B cell (primary cell): ENCODE measurements around the gene PDE6B. TPM values are rescaled to one million over a fixed set of nuclear protein-coding genes. Genes with fewer than 3 reads are reported as not detected.

Source experiments
- ATAC-seq: fragments of 200-7000 bp; cut with Tn5 transposase; one replicate; pipeline ENCODE4 v1.10.0; 2021; ENCODE audit warnings: low read depth, mild to moderate bottlenecking, moderate number of reproducible peaks, moderate library complexity
- CTCF ChIA-PET: fragments of 350-600 bp; sonication (Branson Sonifier 250); formaldehyde crosslinking; loops from one replicate; lab custom pipeline; 2021; ENCODE audit warnings: antibody characterized with exemption, inconsistent platforms; lab: Charles Lee
- POLR2A ChIA-PET: fragments of 350-600 bp; sonication (Branson Sonifier 250); formaldehyde crosslinking; loops from one replicate; lab custom pipeline; 2021; ENCODE audit warnings: antibody characterized with exemption; lab: Charles Lee
- DNase-seq: peaks from one replicate; pipeline ENCODE4 v3.0.0; 2013
- H2AFZ ChIP-seq: 2 replicates; pipeline ENCODE4 v1.6.1; 2012; ENCODE audit warnings: mild to moderate bottlenecking, low read depth, low read length; ENCODE audit not compliant: insufficient read depth, poor library complexity, severe bottlenecking
- H3K27ac ChIP-seq, 2 donors: 1 replicate in 1 of 2; 2 replicates in 1 of 2; pipeline ENCODE4 v1.5.1; 2012 to 2013; ENCODE audit warnings: low read length in 2 of 2, mild to moderate bottlenecking in 2 of 2, moderate library complexity in 1 of 2
- H3K27me3 ChIP-seq, 4 experiments: fragments of 200-600 bp in 1 of 4; sonication (generic) in 1 of 4; replicated peaks in 1 of 4; 1 replicate in 2 of 4; 2 replicates in 2 of 4; pipeline versions ENCODE4 v1.6.1 to v1.7.0; 2013 to 2016; ENCODE audit warnings: low read length in 3 of 4, mild to moderate bottlenecking in 2 of 4, mixed read lengths in 1 of 4, moderate library complexity in 1 of 4; ENCODE audit not compliant: insufficient read depth in 4 of 4, control insufficient read depth in 3 of 4; ENCODE audit errors: control extremely low read depth in 1 of 4
- H3K36me3 ChIP-seq, 2 experiments: replicated peaks in 1 of 2; 1 replicate in 1 of 2; 2 replicates in 1 of 2; pipeline versions ENCODE4 v1.6.1 to v1.7.1; 2013; ENCODE audit warnings: low read length in 1 of 2; ENCODE audit not compliant: insufficient read depth in 2 of 2, control insufficient read depth in 1 of 2; ENCODE audit errors: control extremely low read depth in 1 of 2, extremely low read depth in 1 of 2
- H3K4me1 ChIP-seq, 2 donors: fragments of 200-600 bp in 1 of 2; sonication (generic) in 1 of 2; 1 replicate in 1 of 2; 2 replicates in 1 of 2; pipeline versions ENCODE4 v1.5.1 to v1.6.1; 2013 to 2017; ENCODE audit warnings: low read length in 2 of 2; ENCODE audit not compliant: control insufficient read depth in 2 of 2, insufficient read depth in 2 of 2
- H3K4me2 ChIP-seq: replicated peaks from 2 replicates; pipeline ENCODE3; 2012; ENCODE audit warnings: mild to moderate bottlenecking, low read depth, low read length; ENCODE audit not compliant: poor library complexity, severe bottlenecking
- H3K4me3 ChIP-seq, 5 experiments: fragments of 200-600 bp in 1 of 5; sonication (generic) in 1 of 5; 1 replicate in 3 of 5; 2 replicates in 2 of 5; pipeline versions ENCODE4 v1.5.1 to v1.7.0; 2011 to 2016; ENCODE audit warnings: low read length in 4 of 5, mild to moderate bottlenecking in 4 of 5, low read depth in 2 of 5, control low read depth in 1 of 5, moderate library complexity in 1 of 5; ENCODE audit not compliant: insufficient read depth in 1 of 5; ENCODE audit errors: control extremely low read depth in 1 of 5, extremely low read depth in 1 of 5
- H3K79me2 ChIP-seq: fragments of 200-600 bp; sonication (generic); one replicate; pipeline ENCODE4 v1.6.0; 2016; ENCODE audit warnings: low read length; ENCODE audit not compliant: control insufficient read depth, insufficient read depth
- H3K9ac ChIP-seq: fragments of 200-600 bp; sonication (generic); 2 replicates; pipeline ENCODE4 v1.6.1; 2017; ENCODE audit warnings: mild to moderate bottlenecking, low read length, moderate library complexity
- H3K9me3 ChIP-seq, 3 donors: one replicate each; pipeline versions ENCODE4 v1.6.1 to v1.7.1; 2013; ENCODE audit warnings: low read length in 2 of 3; ENCODE audit not compliant: control insufficient read depth in 2 of 3, insufficient read depth in 1 of 3; ENCODE audit errors: control extremely low read depth in 1 of 3
- H4K20me1 ChIP-seq: 2 replicates; pipeline ENCODE4 v1.6.0; 2012; ENCODE audit warnings: mild to moderate bottlenecking, low read length; ENCODE audit not compliant: insufficient read depth, control insufficient read depth, poor library complexity, severe bottlenecking
- H3K27ac Mint-ChIP-seq: one replicate; pipeline ENCODE4 v1.8.0; 2021; ENCODE audit warnings: mixed read lengths
- H3K27me3 Mint-ChIP-seq: one replicate; pipeline ENCODE4 v1.8.0; 2021; ENCODE audit warnings: mixed read lengths
- H3K4me1 Mint-ChIP-seq: one replicate; pipeline ENCODE4 v1.8.0; 2021; ENCODE audit warnings: mixed read lengths
- H3K4me3 Mint-ChIP-seq: one replicate; pipeline ENCODE4 v1.8.0; 2021; ENCODE audit warnings: mixed read lengths
- H3K9me3 Mint-ChIP-seq: one replicate; pipeline ENCODE4 v1.8.0; 2022; ENCODE audit warnings: mixed read lengths; ENCODE audit not compliant: insufficient read depth
- CTCF ChIP-seq: fragments of 200-600 bp; IDR thresholded peaks from one replicate; pipeline ENCODE4 v1.8.0; 2022; ENCODE audit warnings: antibody characterized with exemption, mild to moderate bottlenecking
- EZH2 ChIP-seq: IDR thresholded peaks from 2 replicates; pipeline ENCODE4 v1.6.1; 2012; ENCODE audit warnings: borderline replicate concordance, low read depth, mild to moderate bottlenecking, moderate library complexity, low read length; ENCODE audit not compliant: insufficient read depth, poor library complexity, severe bottlenecking
- WGBS: methylation state at CpG from one replicate; pipeline ENCODE4 v1.1.5; 2013; ENCODE audit warnings: missing lambda C conversion rate; ENCODE audit not compliant: insufficient coverage; 5-methylcytosine and 5-hydroxymethylcytosine counted together
- intact Hi-C: fragments of 100-400 bp; cut with micrococcal nuclease; formaldehyde crosslinking; loops from one replicate; pipeline ENCODE4 v1.10.0; 2022
- polyA plus RNA-seq: library from polyadenylated mRNA; depleted of rRNA; stranded (reverse); fragments of >200 nt; gene quantifications from 2 replicates; pipeline ENCODE4 v1.2.3, GENCODE V29; 2012
- total RNA-seq, 2 donors: library from RNA; stranded (reverse); fragments of 120-200 nt in 1 of 2; gene quantifications; 1 replicate in 1 of 2; 2 replicates in 1 of 2; pipeline versions ENCODE4 v1.2.3 to v1.2.4, GENCODE V29; 2013 to 2022

PDE6B gene
- total and polyA plus RNA-seq, 2 donors (not counting 1 experiment from before 2014, with no cell fraction given), result 20.0 to 25.2 TPM

- H3K27me3 ChIP-seq, result peaks cover 0 to 4% (median 1%) of the 10 kb centered on the region in 4 experiments
- peaks cover 0 to 13% (median 0%) of the 10 kb centered on the region in 3 donors for H3K9me3 ChIP-seq
- ChIA-PET POLR2A (no interaction called here), CTCF (no interaction called here)
- no peaks in the 10 kb centered on the region for H4K20me1 ChIP-seq
- H3K4me1 ChIP-seq, result no peaks in the 10 kb centered on the region
- no peak overlapping the region for H2AFZ ChIP-seq
- intact Hi-C loops, result no loop called here
- no peaks in the 10 kb centered on the region for H3K79me2 ChIP-seq
- no peak overlapping the region for H3K9ac ChIP-seq
- ATAC-seq (no peak), DNase-seq (no peak)
- Mint-ChIP-seq H3K27me3 (no peaks in the 10 kb centered on the region), H3K9me3 (no peaks in the 10 kb centered on the region), H3K27ac (no peak overlapping the region), H3K4me3 (no peak overlapping the region), H3K4me1 (no peaks in the 10 kb centered on the region)
- no peaks in the 10 kb centered on the region for H3K36me3 ChIP-seq
- H3K4me3 ChIP-seq, result no peak overlapping the region
- TF ChIP-seq CTCF, result no peak
- no peak for TF ChIP-seq EZH2
- H3K4me2 ChIP-seq, result no peak overlapping the region
- WGBS, result 81% methylated on average over 21 of the region's 24 CpGs
- H3K27ac ChIP-seq, result no peak overlapping the region
These were observed 26.7 kb downstream of the PDE6B start for GRCh38 chr4:651884-652642.

- Histone ChIP-seq H3K4me3 (no peak overlapping the region), H4K20me1 (no peaks in the 10 kb centered on the region), H3K9ac (no peak overlapping the region), H2AFZ (no peak overlapping the region), H3K4me1 (no peaks in the 10 kb centered on the region), H3K27ac (no peak overlapping the region), H3K9me3 (peaks cover 0 to 8% (median 0%) of the 10 kb centered on the region in 3 donors), H3K36me3 (no peaks in the 10 kb centered on the region), H3K79me2 (no peaks in the 10 kb centered on the region), H3K27me3 (peaks cover 0 to 2% (median 0%) of the 10 kb centered on the region in 4 experiments), H3K4me2 (no peak overlapping the region)
- H3K4me3 Mint-ChIP-seq, result no peak overlapping the region
- ATAC-seq (no peak), DNase-seq (no peak)
- intact Hi-C loops, result no loop called here
- WGBS, result 92% methylated on average over 35 of the region's 35 CpGs
- ChIA-PET POLR2A (no interaction called here), CTCF (no interaction called here)
- no peaks in the 10 kb centered on the region for H3K9me3 Mint-ChIP-seq
- no peak overlapping the region for H3K27ac Mint-ChIP-seq
- H3K27me3 Mint-ChIP-seq, result no peaks in the 10 kb centered on the region
- no peak for TF ChIP-seq EZH2
- TF ChIP-seq CTCF, result no peak
- H3K4me1 Mint-ChIP-seq, result no peaks in the 10 kb centered on the region
These were observed 27.9 kb downstream of the PDE6B start for GRCh38 chr4:653080-653821.
